ENCODE measurements around the gene PRKAG2. TPM values are rescaled to one million over a fixed set of nuclear protein-coding genes. Genes with fewer than 3 reads are reported as not detected.
A peak's percentile ranks its signal among the peaks of the same experiment; 100 is the strongest.

Gene PRKAG2
- total RNA-seq, 1 donor from 2014 or later = 35.6 TPM

DNA sequence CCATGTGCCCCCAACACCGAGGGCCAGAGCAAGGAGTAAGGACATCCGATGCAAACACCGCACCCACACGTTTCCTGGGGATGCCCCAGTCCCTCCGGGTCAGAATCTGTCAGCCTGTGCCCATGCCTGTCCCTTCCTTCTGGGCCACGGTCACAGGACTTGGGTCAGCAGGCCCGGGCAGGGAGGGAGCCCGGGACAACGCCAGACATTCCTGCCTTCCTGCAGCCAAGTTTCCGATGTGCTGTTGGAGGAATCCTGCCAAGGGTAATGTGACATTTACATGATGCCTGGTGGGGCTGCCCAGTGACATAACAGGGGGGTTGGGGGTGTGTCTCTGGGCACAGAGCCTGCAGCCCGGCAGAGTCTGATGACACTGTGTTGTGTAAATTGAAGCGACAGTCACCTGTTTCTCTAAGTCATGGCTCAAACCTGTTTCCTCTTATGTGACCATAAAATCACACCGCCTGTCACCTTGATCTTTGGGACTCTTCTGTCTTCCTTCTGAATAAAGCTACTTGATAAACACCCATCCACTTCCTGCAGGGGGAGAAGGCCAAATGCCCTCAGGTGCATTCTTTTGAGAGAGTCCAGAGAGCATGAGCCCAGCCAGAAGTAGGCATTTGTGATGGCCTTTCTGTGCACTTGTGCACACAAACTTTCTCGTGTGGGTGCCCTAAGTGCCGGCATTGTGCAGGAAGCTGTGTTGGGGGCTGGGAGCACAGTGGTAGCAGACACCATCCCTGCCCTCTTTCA is 181.9 kb downstream of the PRKAG2 start:
- ATAC-seq (peak; percentile 62), DNase-seq (no peak)
- peak overlapping the region; percentile 24 for H3K27ac ChIP-seq
- no peaks in the 10 kb centered on the region for H3K9me3 ChIP-seq
- intact Hi-C loops (cut with DNase I) = no loop called here
- no peaks in the 10 kb centered on the region for H3K36me3 ChIP-seq
- H3K4me3 ChIP-seq = no peak overlapping the region
- H3K27me3 ChIP-seq = no peaks in the 10 kb centered on the region
- TF ChIP-seq, protein P1, sequence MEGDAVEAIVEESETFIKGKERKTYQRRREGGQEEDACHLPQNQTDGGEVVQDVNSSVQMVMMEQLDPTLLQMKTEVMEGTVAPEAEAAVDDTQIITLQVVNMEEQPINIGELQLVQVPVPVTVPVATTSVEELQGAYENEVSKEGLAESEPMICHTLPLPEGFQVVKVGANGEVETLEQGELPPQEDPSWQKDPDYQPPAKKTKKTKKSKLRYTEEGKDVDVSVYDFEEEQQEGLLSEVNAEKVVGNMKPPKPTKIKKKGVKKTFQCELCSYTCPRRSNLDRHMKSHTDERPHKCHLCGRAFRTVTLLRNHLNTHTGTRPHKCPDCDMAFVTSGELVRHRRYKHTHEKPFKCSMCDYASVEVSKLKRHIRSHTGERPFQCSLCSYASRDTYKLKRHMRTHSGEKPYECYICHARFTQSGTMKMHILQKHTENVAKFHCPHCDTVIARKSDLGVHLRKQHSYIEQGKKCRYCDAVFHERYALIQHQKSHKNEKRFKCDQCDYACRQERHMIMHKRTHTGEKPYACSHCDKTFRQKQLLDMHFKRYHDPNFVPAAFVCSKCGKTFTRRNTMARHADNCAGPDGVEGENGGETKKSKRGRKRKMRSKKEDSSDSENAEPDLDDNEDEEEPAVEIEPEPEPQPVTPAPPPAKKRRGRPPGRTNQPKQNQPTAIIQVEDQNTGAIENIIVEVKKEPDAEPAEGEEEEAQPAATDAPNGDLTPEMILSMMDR (IDR thresholded peaks at IDR 0.05) = no peak
- H3K4me1 ChIP-seq = peaks cover 17% of the 10 kb centered on the region

DNA sequence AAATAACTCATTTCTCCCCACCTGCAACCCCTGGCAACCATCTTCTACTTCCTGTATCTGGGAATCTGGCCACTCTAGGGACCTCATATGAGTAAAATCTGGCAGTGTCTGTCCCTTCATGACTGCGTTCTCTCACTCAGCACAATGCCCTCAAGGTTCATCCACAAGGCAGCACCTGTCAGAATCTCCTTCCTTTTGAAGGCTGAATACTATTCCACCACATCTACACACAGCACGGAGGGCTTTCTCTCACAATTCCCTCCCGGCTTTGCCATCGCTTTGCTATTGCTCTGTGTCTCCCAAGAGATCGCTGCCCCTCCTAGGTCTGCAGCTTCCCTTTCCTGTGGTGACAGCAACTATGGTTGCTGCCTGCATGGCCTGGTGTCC is 182.5 kb downstream of the PRKAG2 start:
- no peak overlapping the region for H3K4me3 ChIP-seq
- no peaks in the 10 kb centered on the region for H3K36me3 ChIP-seq
- ATAC-seq (no peak), DNase-seq (no peak)
- no peaks in the 10 kb centered on the region for H3K9me3 ChIP-seq
- no peaks in the 10 kb centered on the region for H3K27me3 ChIP-seq
- no peak overlapping the region for H3K27ac ChIP-seq
- intact Hi-C loops (cut with DNase I) = no loop called here
- TF ChIP-seq, protein P1 (IDR thresholded peaks at IDR 0.05) = no peak
- peaks cover 17% of the 10 kb centered on the region for H3K4me1 ChIP-seq

DNA sequence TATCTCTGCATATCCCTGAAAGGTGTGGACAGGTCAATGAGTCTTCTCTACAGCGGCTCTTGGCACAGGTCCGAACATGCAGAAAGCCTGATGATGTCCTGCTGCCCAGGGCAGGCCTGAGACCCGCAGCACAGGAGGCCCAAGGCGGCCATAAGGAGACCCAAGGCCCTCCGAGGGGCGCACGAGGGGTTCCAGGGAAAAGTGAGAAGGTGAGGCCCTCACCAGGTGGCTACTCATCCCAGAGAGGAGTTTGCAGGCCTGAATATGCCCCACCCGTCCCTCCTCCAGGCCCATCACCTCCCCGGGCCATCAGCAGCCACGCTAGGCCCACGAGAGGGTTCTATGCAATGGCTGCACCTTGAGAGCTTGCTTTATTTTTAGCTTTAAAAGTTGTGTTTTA is 183.8 kb downstream of the PRKAG2 start:
- no peaks in the 10 kb centered on the region for H3K9me3 ChIP-seq
- DNase-seq = no peak
- no peak for ATAC-seq
- H3K27me3 ChIP-seq = no peaks in the 10 kb centered on the region
- TF ChIP-seq, protein P1 (IDR thresholded peaks at IDR 0.05) = no peak
- intact Hi-C loops (cut with DNase I) = no loop called here
- H3K27ac ChIP-seq = no peak overlapping the region
- no peak overlapping the region for H3K4me3 ChIP-seq
- peaks cover 23% of the 10 kb centered on the region for H3K4me1 ChIP-seq
- H3K36me3 ChIP-seq = no peaks in the 10 kb centered on the region

DNA sequence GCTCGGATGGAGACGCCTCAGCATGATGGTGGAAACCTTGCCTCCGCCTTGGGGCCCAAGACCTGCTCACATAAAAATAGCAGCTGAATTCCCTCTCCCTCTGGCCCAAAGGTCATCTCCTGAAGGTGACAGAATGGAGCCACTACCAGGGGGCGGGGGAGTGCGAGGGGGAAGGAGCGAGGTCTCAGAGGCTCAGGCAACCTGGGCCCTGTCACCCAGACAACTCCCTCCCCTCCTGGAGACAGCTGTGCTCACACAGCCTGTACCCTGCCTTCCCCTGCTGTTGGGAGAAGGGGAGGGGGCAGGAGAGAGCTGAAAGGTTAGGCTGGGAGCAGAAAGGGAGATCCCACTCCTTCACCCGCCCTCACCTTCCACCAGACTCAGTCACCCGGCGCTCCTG is 184.2 kb downstream of the PRKAG2 start:
- ATAC-seq = no peak
- intact Hi-C loops (cut with DNase I) = no loop called here
- no peak for DNase-seq
- Histone ChIP-seq H3K9me3 (no peaks in the 10 kb centered on the region), H3K36me3 (no peaks in the 10 kb centered on the region), H3K27me3 (no peaks in the 10 kb centered on the region), H3K4me3 (no peak overlapping the region), H3K4me1 (peaks cover 27% of the 10 kb centered on the region), H3K27ac (no peak overlapping the region)
- TF ChIP-seq, protein P1 (IDR thresholded peaks at IDR 0.05) = no peak

DNA sequence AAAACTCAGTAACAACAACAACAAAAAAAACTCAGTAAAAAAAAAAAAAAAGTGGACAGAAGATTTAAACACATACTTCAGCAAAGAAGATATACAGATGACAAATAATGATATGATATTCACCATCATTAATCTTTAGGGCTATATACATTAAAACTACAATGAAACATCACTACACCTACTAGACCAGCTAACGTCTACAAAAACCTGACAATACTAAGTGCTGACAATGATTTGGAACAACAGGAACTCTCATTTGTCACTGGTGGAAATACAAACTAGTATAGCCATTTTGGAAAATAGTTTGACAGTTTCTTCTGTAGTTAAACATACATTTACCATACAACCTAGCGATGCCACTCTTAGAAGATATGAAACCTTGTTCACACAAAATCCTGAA is 185.5 kb downstream of the PRKAG2 start:
- H3K27ac ChIP-seq = no peak overlapping the region
- intact Hi-C loops (cut with DNase I) = no loop called here
- no peaks in the 10 kb centered on the region for H3K36me3 ChIP-seq
- H3K27me3 ChIP-seq = no peaks in the 10 kb centered on the region
- H3K4me3 ChIP-seq = no peak overlapping the region
- DNase-seq (no peak), ATAC-seq (no peak)
- H3K4me1 ChIP-seq = peaks cover 33% of the 10 kb centered on the region
- H3K9me3 ChIP-seq = no peaks in the 10 kb centered on the region
- TF ChIP-seq, protein P1 (IDR thresholded peaks at IDR 0.05) = no peak

All from upper lobe of right lung (tissue), 1 donor.